ENCODE data around the gene IGF2R. TPM values are rescaled to one million over a fixed set of nuclear protein-coding genes. Genes with fewer than 3 reads are reported as not detected.

IGF2R gene
- total RNA-seq, 1 experiment from 2014 or later: 75.3 TPM

- ChIA-PET POLR2A (no interaction called here), CTCF (no interaction called here)
- H3K27me3 Mint-ChIP-seq (ENCODE audit: low read depth): no peaks in the 10 kb centered on the region
- no peaks in the 10 kb centered on the region for H3K9me3 Mint-ChIP-seq
- H3K4me1 Mint-ChIP-seq: no peaks in the 10 kb centered on the region
- no peak overlapping the region for H3K4me3 Mint-ChIP-seq
- peaks cover 88% of the 10 kb centered on the region for H3K36me3 Mint-ChIP-seq
- ATAC-seq: no peak
- no peak for TF ChIP-seq OVOL2 (CRISPR knock-in tag; IDR thresholded peaks at IDR 0.05; ENCODE audit: borderline replicate concordance)
- TF ChIP-seq, protein P1, sequence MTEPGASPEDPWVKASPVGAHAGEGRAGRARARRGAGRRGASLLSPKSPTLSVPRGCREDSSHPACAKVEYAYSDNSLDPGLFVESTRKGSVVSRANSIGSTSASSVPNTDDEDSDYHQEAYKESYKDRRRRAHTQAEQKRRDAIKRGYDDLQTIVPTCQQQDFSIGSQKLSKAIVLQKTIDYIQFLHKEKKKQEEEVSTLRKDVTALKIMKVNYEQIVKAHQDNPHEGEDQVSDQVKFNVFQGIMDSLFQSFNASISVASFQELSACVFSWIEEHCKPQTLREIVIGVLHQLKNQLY (CRISPR knock-in tag; IDR thresholded peaks at IDR 0.05): no peak
- no peak for TF ChIP-seq E2F4 (CRISPR knock-in tag; IDR thresholded peaks at IDR 0.05; ENCODE audit: borderline replicate concordance, low read depth)
- TF ChIP-seq, protein P2, sequence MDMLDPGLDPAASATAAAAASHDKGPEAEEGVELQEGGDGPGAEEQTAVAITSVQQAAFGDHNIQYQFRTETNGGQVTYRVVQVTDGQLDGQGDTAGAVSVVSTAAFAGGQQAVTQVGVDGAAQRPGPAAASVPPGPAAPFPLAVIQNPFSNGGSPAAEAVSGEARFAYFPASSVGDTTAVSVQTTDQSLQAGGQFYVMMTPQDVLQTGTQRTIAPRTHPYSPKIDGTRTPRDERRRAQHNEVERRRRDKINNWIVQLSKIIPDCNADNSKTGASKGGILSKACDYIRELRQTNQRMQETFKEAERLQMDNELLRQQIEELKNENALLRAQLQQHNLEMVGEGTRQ (CRISPR knock-in tag; IDR thresholded peaks at IDR 0.05): no peak
- TF ChIP-seq, protein P3, sequence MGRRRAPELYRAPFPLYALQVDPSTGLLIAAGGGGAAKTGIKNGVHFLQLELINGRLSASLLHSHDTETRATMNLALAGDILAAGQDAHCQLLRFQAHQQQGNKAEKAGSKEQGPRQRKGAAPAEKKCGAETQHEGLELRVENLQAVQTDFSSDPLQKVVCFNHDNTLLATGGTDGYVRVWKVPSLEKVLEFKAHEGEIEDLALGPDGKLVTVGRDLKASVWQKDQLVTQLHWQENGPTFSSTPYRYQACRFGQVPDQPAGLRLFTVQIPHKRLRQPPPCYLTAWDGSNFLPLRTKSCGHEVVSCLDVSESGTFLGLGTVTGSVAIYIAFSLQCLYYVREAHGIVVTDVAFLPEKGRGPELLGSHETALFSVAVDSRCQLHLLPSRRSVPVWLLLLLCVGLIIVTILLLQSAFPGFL (CRISPR knock-in tag; IDR thresholded peaks at IDR 0.05; ENCODE audit: borderline replicate concordance): no peak
- TF ChIP-seq STAT6 (CRISPR knock-in tag; conservative IDR thresholded peaks at IDR 0.05; ENCODE audit: low read depth): no peak
- TF ChIP-seq NFYB (CRISPR knock-in tag; conservative IDR thresholded peaks at IDR 0.05; ENCODE audit: low read depth): no peak
- no peak for TF ChIP-seq ZNF219 (CRISPR knock-in tag; IDR thresholded peaks at IDR 0.05; ENCODE audit: borderline replicate concordance)
- DNase-seq (ENCODE audit: low spot score): no peak
- H3K27ac Mint-ChIP-seq: no peak overlapping the region
Measured at GRCh38 chr6:160044687-160045086, 75.8 kb downstream of the IGF2R start.

GRCh38 chr6:160048471-160048870, 79.6 kb downstream of the IGF2R start:
- ChIA-PET POLR2A (no interaction called here), CTCF (no interaction called here)
- H3K4me1 Mint-ChIP-seq: no peaks in the 10 kb centered on the region
- no peaks in the 10 kb centered on the region for H3K27me3 Mint-ChIP-seq (ENCODE audit: low read depth)
- peaks cover 94% of the 10 kb centered on the region for H3K36me3 Mint-ChIP-seq
- no peaks in the 10 kb centered on the region for H3K9me3 Mint-ChIP-seq
- no peak overlapping the region for H3K4me3 Mint-ChIP-seq
- DNase-seq (ENCODE audit: low spot score) (no peak), ATAC-seq (no peak)
- TF ChIP-seq HMGA2 (CRISPR knock-in tag; IDR thresholded peaks at IDR 0.05): no peak
- no peak for TF ChIP-seq ZNF671 (CRISPR knock-in tag; IDR thresholded peaks at IDR 0.05)
- no peak for TF ChIP-seq TCF7 (CRISPR knock-in tag; IDR thresholded peaks at IDR 0.05; ENCODE audit: low read depth)
- no peak for TF ChIP-seq JUN (CRISPR knock-in tag; IDR thresholded peaks at IDR 0.05)
- no peak for TF ChIP-seq SOX15 (CRISPR knock-in tag; IDR thresholded peaks at IDR 0.05)
- no peak for TF ChIP-seq CBFB (CRISPR knock-in tag; IDR thresholded peaks at IDR 0.05; ENCODE audit: low read depth)
- no peak for TF ChIP-seq RELA (CRISPR knock-in tag; IDR thresholded peaks at IDR 0.05; ENCODE audit: borderline replicate concordance)
- TF ChIP-seq NFYB (CRISPR knock-in tag; conservative IDR thresholded peaks at IDR 0.05; ENCODE audit: low read depth): no peak
- TF ChIP-seq IRF1 (CRISPR knock-in tag; IDR thresholded peaks at IDR 0.05): no peak
- no peak for TF ChIP-seq GABPB1 (CRISPR knock-in tag; IDR thresholded peaks at IDR 0.05)
- TF ChIP-seq ESRRA (CRISPR knock-in tag; IDR thresholded peaks at IDR 0.05; ENCODE audit: borderline replicate concordance): no peak
- TF ChIP-seq ZNF263 (CRISPR knock-in tag; IDR thresholded peaks at IDR 0.05; ENCODE audit: low read depth): no peak
- no peak for TF ChIP-seq GTF2I (CRISPR knock-in tag; conservative IDR thresholded peaks at IDR 0.05)
- no peak for TF ChIP-seq MAX (CRISPR knock-in tag; IDR thresholded peaks at IDR 0.05)
- TF ChIP-seq NR3C1 (CRISPR knock-in tag; conservative IDR thresholded peaks at IDR 0.05; ENCODE audit: low read depth): no peak
- TF ChIP-seq, protein P4, sequence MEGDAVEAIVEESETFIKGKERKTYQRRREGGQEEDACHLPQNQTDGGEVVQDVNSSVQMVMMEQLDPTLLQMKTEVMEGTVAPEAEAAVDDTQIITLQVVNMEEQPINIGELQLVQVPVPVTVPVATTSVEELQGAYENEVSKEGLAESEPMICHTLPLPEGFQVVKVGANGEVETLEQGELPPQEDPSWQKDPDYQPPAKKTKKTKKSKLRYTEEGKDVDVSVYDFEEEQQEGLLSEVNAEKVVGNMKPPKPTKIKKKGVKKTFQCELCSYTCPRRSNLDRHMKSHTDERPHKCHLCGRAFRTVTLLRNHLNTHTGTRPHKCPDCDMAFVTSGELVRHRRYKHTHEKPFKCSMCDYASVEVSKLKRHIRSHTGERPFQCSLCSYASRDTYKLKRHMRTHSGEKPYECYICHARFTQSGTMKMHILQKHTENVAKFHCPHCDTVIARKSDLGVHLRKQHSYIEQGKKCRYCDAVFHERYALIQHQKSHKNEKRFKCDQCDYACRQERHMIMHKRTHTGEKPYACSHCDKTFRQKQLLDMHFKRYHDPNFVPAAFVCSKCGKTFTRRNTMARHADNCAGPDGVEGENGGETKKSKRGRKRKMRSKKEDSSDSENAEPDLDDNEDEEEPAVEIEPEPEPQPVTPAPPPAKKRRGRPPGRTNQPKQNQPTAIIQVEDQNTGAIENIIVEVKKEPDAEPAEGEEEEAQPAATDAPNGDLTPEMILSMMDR (IDR thresholded peaks at IDR 0.05): no peak
- TF ChIP-seq FOXK1 (CRISPR knock-in tag; IDR thresholded peaks at IDR 0.05): no peak
- no peak overlapping the region for H3K27ac Mint-ChIP-seq
